ENCODE measurements around the gene TF.

The TF gene

DNA sequence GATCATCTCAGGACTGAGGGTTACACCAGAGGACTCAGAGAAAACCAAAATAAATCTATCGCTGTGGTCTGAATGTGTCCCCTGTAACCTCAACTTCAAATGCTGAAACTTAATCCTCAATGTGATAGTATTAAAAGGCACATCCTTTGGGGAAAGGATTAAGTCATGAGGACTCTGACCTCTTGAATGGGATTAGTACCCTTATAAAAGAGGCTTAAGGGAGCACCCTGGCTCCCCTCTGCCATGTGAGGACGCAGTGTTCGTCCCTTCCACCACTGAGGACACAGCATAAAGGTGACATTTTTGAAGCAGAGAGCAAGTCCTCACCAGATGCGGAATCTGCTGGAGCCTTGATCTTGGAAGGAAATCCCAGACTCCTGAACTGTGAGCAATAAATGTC lies 98.9 kb downstream of the TF start:
- H3K4me3 ChIP-seq (ENCODE audit: low read length), result no peak overlapping the region
- DNase-seq (ENCODE audit: low read depth, low spot score), result no peak

Data from Jurkat, Clone E6-1 (cell line).